Kidney epithelial cell (primary cell): Measurements from ENCODE around the gene TBX2. TPM values are rescaled to one million over a fixed set of nuclear protein-coding genes. Genes with fewer than 3 reads are reported as not detected.

Experiments used
- DNase-seq: peaks from one replicate; pipeline ENCODE4 v3.0.0-alpha.2; 2010; ENCODE audit warnings: low read depth
- H3K27me3 ChIP-seq: 2 replicates; pipeline ENCODE4 v1.6.0; 2011; ENCODE audit warnings: low read length; ENCODE audit not compliant: control insufficient read depth, insufficient read depth
- H3K36me3 ChIP-seq: 2 replicates; pipeline ENCODE4 v1.5.1; 2011; ENCODE audit warnings: low read length; ENCODE audit not compliant: control insufficient read depth, insufficient read depth
- H3K4me3 ChIP-seq: 2 replicates; pipeline ENCODE4 v1.5.1; 2011; ENCODE audit warnings: low read depth, mild to moderate bottlenecking, control low read depth, low read length
- total RNA-seq: library from RNA; depleted of rRNA; stranded (reverse); fragments of >200 nt; gene quantifications from 2 replicates; pipeline ENCODE4 v1.2.3, GENCODE V29; 2015
- TF ChIP-seq, protein P1 (sequence below): IDR thresholded peaks from 2 replicates; pipeline ENCODE4 v1.5.1; 2011; ENCODE audit warnings: mild to moderate bottlenecking, moderate library complexity, low read length, control low read depth, inconsistent platforms; ENCODE audit not compliant: insufficient read depth, poor library complexity, severe bottlenecking

The TBX2 gene
- total RNA-seq, 1 donor from 2014 or later, result 7.3 TPM

DNA sequence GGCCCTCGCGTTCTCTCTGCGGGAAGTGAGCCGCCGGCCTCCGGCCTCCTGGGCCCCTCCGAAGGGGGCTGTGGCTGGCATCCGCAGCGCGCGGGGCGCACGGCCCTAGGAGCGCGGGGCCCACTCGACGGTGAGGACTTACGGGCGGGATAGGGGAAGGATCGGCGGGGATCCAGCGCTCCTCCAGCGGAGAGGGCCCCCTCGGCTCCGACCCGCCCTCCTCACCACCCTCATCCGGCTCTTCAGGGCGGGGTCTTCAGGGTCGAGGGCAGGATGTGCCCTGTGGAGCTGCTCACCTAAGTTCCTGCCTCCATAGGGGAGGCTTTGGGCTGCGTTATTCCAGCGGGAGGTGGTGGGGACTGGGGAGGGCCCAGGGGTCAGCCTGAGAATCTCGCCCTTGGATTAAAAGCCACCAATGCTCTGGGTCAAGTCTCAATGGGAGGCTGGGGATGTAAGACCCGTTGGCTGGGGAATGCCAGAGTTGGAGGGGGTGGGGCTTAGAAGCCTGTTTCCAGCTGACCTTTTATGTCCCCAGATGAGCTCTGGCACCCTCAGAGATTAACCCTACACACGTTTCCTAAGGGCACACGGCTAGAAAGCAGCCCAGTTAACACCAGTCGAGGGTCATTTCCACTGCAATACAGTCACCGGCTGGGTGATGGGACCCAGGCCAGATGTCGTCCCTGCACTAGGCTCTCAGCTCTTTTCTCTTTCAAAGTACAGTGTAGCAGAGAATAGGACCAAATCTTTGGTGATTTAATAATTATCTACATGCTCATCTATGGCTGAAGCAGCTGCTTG lies 13.4 kb downstream of the TBX2 start:
- Histone ChIP-seq H3K36me3 (no peaks in the 10 kb centered on the region), H3K4me3 (peak overlapping the region; percentile 49), H3K27me3 (peaks cover 43% of the 10 kb centered on the region)
- no peak for DNase-seq
- TF ChIP-seq, protein P1, sequence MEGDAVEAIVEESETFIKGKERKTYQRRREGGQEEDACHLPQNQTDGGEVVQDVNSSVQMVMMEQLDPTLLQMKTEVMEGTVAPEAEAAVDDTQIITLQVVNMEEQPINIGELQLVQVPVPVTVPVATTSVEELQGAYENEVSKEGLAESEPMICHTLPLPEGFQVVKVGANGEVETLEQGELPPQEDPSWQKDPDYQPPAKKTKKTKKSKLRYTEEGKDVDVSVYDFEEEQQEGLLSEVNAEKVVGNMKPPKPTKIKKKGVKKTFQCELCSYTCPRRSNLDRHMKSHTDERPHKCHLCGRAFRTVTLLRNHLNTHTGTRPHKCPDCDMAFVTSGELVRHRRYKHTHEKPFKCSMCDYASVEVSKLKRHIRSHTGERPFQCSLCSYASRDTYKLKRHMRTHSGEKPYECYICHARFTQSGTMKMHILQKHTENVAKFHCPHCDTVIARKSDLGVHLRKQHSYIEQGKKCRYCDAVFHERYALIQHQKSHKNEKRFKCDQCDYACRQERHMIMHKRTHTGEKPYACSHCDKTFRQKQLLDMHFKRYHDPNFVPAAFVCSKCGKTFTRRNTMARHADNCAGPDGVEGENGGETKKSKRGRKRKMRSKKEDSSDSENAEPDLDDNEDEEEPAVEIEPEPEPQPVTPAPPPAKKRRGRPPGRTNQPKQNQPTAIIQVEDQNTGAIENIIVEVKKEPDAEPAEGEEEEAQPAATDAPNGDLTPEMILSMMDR, result no peak

DNA sequence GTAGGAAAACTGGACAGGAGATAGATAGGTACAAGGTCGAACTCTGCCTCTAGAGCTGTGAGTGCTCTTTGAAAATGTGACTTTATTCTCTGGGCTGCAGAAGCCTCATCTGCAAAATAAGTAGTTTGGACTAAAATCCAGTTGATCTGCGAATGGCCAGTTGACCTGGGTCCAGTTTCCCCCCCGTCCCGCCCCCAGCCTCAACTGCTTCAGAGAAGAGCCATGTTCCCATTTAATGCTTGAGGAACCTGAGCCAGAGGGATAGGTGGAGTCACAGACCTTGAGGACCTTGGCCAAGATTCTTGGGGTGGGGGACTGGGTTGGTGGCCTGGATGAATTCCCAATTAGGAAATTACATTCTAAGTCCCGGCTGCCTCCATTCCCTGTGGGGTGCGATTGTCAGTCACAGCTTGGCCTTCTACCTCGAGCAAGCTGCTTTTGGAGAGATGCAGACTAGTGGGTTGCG lies 14.1 kb downstream of the TBX2 start:
- TF ChIP-seq, protein P1, result no peak
- peaks cover 36% of the 10 kb centered on the region for H3K27me3 ChIP-seq
- H3K36me3 ChIP-seq, result no peaks in the 10 kb centered on the region
- DNase-seq, result no peak
- no peak overlapping the region for H3K4me3 ChIP-seq

DNA sequence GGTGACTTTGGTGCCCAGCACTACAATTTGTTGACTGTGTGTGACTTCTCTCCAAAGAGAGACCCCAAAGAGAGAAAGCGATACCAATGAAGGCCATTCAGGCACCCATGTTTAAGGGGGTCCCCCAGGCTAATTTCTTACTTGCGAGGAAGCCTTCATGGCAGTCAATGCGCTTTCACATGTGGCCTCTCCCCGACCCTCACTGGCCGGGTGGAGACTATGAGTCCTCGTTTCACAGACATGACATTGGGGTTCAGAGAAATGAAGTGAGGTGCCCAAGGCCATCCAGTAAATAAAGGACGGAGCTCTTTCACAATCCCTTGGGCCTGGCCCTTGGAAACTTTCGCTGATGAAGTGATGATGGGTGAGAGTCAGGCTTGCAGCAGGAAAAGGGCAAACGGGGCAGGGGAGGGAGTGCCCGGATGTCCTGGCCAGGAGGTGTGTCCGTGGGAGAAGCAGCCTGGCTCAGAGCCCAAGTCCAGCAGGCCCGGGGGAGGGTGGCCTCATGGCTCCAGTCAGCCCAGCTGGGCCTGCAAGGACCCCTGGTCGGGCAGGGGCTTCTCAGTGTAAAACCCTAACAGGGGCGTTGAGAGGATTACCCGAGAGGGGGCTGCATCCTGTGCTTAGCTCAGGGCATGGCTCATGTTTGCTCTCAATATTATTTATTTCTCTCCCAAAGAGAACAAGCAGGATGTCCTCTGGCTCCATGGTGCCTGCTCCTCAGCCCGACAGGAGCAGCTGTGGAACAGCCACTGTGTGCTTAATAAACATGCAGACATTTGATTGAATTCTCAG lies 14.7 kb downstream of the TBX2 start:
- DNase-seq, result no peak
- Histone ChIP-seq H3K4me3 (no peak overlapping the region), H3K27me3 (peaks cover 34% of the 10 kb centered on the region), H3K36me3 (no peaks in the 10 kb centered on the region)
- TF ChIP-seq, protein P1, result no peak

DNA sequence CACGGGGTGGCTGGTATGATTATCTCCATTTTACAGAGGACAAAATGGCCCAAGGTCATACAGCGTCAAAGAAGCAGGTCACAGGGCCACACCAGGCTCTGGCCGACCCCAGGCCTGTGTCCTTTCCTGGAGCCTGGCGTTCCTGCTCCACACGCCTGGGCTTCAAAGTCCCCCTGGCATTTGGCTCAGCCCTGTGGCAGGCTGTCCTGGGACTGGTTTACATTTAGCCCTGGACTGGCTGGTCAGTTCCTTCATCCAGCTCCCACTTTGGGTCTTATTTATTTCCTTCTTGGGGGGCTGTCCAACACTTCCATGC lies 15.3 kb downstream of the TBX2 start:
- TF ChIP-seq, protein P1, result no peak
- DNase-seq, result no peak
- H3K36me3 ChIP-seq, result no peaks in the 10 kb centered on the region
- H3K27me3 ChIP-seq, result peaks cover 35% of the 10 kb centered on the region
- H3K4me3 ChIP-seq, result no peak overlapping the region

DNA sequence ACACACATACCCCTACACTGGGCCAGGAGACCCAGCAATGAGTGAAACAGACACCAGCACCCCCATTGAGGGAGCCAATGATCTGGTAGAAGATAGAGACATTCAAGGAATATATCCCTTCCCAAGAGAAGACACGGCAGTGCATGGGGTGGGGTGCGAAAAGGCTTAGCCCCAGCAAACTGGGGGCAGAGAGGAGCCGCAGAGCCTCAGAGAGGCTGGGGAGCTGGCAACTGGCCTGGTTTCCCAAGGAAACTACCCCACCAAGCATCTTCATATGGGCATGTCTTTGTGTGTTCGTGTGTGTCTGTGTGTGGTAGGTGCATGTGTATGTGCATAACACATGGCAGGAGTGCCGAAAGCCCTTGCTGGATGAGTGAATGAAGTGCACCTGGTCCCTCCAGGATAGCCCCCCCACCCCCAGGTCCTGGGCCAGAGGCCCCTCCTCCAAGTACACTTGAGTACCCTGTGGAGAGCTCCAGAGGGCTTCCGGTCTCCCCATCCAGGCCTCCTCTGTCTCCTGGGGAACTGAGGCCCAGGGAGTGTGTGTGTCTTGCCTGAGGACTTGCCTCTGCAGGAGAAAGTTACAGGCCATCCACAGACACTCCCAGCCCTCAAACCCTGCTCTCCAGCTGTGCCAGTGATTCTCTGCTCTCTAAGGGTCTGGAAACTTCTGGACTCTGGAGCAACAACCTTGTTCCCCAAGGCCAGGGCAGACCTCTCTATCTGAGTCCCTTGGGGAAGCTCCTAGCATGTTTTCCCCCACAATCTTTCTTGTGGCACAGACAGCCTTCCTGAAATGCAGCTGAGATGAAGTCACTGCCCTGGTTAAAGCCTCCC lies 15.9 kb downstream of the TBX2 start:
- Histone ChIP-seq H3K4me3 (no peak overlapping the region), H3K27me3 (peaks cover 32% of the 10 kb centered on the region), H3K36me3 (no peaks in the 10 kb centered on the region)
- TF ChIP-seq, protein P1, result no peak
- DNase-seq, result no peak
